ENCODE data around the gene ZSWIM5. TPM values are rescaled to one million over a fixed set of nuclear protein-coding genes. Genes with fewer than 3 reads are reported as not detected.

Gene ZSWIM5
- total RNA-seq, 4 donors from 2014 or later, result 0.53 to 1.3 (median 0.81) TPM

GRCh38 chr1:45051005-45051772 lies 155.2 kb downstream of the ZSWIM5 start:
- Histone ChIP-seq H3K27ac (no peak overlapping the region), H3K27me3 (no peaks in the 10 kb centered on the region), H3K4me1 (peaks cover 0 to 8% of the 10 kb centered on the region in 2 donors), H3K4me3 (no peak overlapping the region), H3K9me3 (no peaks in the 10 kb centered on the region), H3K36me3 (no peaks in the 10 kb centered on the region)
- no peak for DNase-seq
- intact Hi-C loops (cut with DNase I; ENCODE audit: low total_unique reads) (no loop called here), in situ Hi-C loops (cut with MboI; ENCODE audit: low sequenced_read_pairs in 4 of 4) (no loop called here)
- no peak for TF ChIP-seq CTCF (IDR thresholded peaks at IDR 0.05 in 4 of 5, conservative IDR thresholded peaks at IDR 0.05 in 1 of 5)
- no peak for TF ChIP-seq POLR2A (IDR thresholded peaks at IDR 0.05)
- ATAC-seq, result no peak

- no peak for TF ChIP-seq CTCF (IDR thresholded peaks at IDR 0.05 in 4 of 5, conservative IDR thresholded peaks at IDR 0.05 in 1 of 5)
- TF ChIP-seq POLR2A (IDR thresholded peaks at IDR 0.05), result no peak
- Histone ChIP-seq H3K4me3 (no peak overlapping the region), H3K27ac (peak overlapping the region in 3 of 4 donors; percentile 26 to 48 (median 39)), H3K9me3 (no peaks in the 10 kb centered on the region), H3K36me3 (no peaks in the 10 kb centered on the region), H3K4me1 (peaks cover 0 to 8% of the 10 kb centered on the region in 2 donors), H3K27me3 (no peaks in the 10 kb centered on the region)
- DNase-seq, result no peak
- ATAC-seq, result peak; percentile 91 to 95
- in situ Hi-C loops (cut with MboI; ENCODE audit: low sequenced_read_pairs in 4 of 4) (no loop called here), intact Hi-C loops (cut with DNase I; ENCODE audit: low total_unique reads) (no loop called here)
These were observed 159.4 kb downstream of the ZSWIM5 start for GRCh38 chr1:45047032-45047431.

- no peaks in the 10 kb centered on the region for H3K27me3 ChIP-seq
- H3K36me3 ChIP-seq, result no peaks in the 10 kb centered on the region
- H3K9me3 ChIP-seq, result no peaks in the 10 kb centered on the region
- no peak overlapping the region for H3K27ac ChIP-seq
- in situ Hi-C loops (cut with MboI; ENCODE audit: low sequenced_read_pairs in 4 of 4), result no loop called here
- ATAC-seq, result no peak
- H3K4me3 ChIP-seq, result no peak overlapping the region
- H3K4me1 ChIP-seq, result peaks cover 0 to 8% of the 10 kb centered on the region in 2 donors
- no peak for DNase-seq
- intact Hi-C loops (cut with DNase I; ENCODE audit: low total_unique reads), result no loop called here
- TF ChIP-seq CTCF (IDR thresholded peaks at IDR 0.05 in 4 of 5, conservative IDR thresholded peaks at IDR 0.05 in 1 of 5) (no peak), POLR2A (IDR thresholded peaks at IDR 0.05) (no peak)
These were observed 161.5 kb downstream of the ZSWIM5 start for GRCh38 chr1:45044916-45045315.

- Histone ChIP-seq H3K4me1 (peaks cover 0 to 8% of the 10 kb centered on the region in 2 donors), H3K27ac (no peak overlapping the region), H3K27me3 (no peaks in the 10 kb centered on the region), H3K4me3 (no peak overlapping the region), H3K36me3 (no peaks in the 10 kb centered on the region), H3K9me3 (no peaks in the 10 kb centered on the region)
- TF ChIP-seq CTCF (IDR thresholded peaks at IDR 0.05 in 4 of 5, conservative IDR thresholded peaks at IDR 0.05 in 1 of 5), result no peak
- TF ChIP-seq POLR2A (IDR thresholded peaks at IDR 0.05), result no peak
- ATAC-seq (no peak), DNase-seq (no peak)
- in situ Hi-C loops (cut with MboI; ENCODE audit: low sequenced_read_pairs in 4 of 4), result no loop called here
- intact Hi-C loops (cut with DNase I; ENCODE audit: low total_unique reads), result no loop called here
These were observed 163.3 kb downstream of the ZSWIM5 start for GRCh38 chr1:45043094-45043493.

Measured in gastrocnemius medialis (tissue), 4 donors.